WTC11 (cell line): Measurements from ENCODE around the gene NCOA3.

Experiments used
- ATF1 ChIP-seq: sonication (generic); formaldehyde crosslinking; IDR thresholded peaks from 2 replicates; pipeline ENCODE4 v1.8.1; 2023; ENCODE audit warnings: mild to moderate bottlenecking, moderate library complexity, missing genetic modification reagents
- FOXJ3 ChIP-seq: sonication (generic); formaldehyde crosslinking; IDR thresholded peaks from 2 replicates; pipeline ENCODE4 v1.9.0; 2021; ENCODE audit warnings: missing genetic modification reagents, mild to moderate bottlenecking, borderline replicate concordance
- GTF2I ChIP-seq: fragments of 250-450 bp; sonication (Bioruptor Pico); conservative IDR thresholded peaks from 2 replicates; pipeline ENCODE4 v1.4.0; 2021; ENCODE audit warnings: mild to moderate bottlenecking
- MAX ChIP-seq: sonication (generic); formaldehyde crosslinking; IDR thresholded peaks from 2 replicates; pipeline ENCODE4 v1.8.0; 2022; ENCODE audit warnings: mild to moderate bottlenecking, missing genetic modification reagents
- SP1 ChIP-seq: sonication (generic); formaldehyde crosslinking; conservative IDR thresholded peaks from 2 replicates; pipeline ENCODE4 v1.8.1; 2022; ENCODE audit warnings: missing genetic modification reagents
- STAT6 ChIP-seq: sonication (generic); formaldehyde crosslinking; conservative IDR thresholded peaks from 2 replicates; pipeline ENCODE4 v1.8.1; 2023; ENCODE audit warnings: mild to moderate bottlenecking, low read depth, missing genetic modification reagents, moderate library complexity
- TEAD4 ChIP-seq: sonication (generic); formaldehyde crosslinking; IDR thresholded peaks from 2 replicates; pipeline ENCODE4 v1.8.0; 2022; ENCODE audit warnings: mild to moderate bottlenecking, missing genetic modification reagents
- TF ChIP-seq, protein P1 (sequence below): fragments of 200-600 bp; IDR thresholded peaks from 2 replicates; pipeline ENCODE4 v1.8.0; 2022; ENCODE audit warnings: antibody characterized with exemption
- TF ChIP-seq, protein P2 (sequence below): sonication (generic); formaldehyde crosslinking; IDR thresholded peaks from 2 replicates; pipeline ENCODE4 v1.8.1; 2022; ENCODE audit warnings: low read depth, mild to moderate bottlenecking, moderate library complexity, missing genetic modification reagents, borderline replicate concordance

- TF ChIP-seq, protein P1, sequence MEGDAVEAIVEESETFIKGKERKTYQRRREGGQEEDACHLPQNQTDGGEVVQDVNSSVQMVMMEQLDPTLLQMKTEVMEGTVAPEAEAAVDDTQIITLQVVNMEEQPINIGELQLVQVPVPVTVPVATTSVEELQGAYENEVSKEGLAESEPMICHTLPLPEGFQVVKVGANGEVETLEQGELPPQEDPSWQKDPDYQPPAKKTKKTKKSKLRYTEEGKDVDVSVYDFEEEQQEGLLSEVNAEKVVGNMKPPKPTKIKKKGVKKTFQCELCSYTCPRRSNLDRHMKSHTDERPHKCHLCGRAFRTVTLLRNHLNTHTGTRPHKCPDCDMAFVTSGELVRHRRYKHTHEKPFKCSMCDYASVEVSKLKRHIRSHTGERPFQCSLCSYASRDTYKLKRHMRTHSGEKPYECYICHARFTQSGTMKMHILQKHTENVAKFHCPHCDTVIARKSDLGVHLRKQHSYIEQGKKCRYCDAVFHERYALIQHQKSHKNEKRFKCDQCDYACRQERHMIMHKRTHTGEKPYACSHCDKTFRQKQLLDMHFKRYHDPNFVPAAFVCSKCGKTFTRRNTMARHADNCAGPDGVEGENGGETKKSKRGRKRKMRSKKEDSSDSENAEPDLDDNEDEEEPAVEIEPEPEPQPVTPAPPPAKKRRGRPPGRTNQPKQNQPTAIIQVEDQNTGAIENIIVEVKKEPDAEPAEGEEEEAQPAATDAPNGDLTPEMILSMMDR, result no peak
- TF ChIP-seq TEAD4, result no peak
- TF ChIP-seq ATF1 (CRISPR knock-in tag), result no peak
- TF ChIP-seq, protein P2, sequence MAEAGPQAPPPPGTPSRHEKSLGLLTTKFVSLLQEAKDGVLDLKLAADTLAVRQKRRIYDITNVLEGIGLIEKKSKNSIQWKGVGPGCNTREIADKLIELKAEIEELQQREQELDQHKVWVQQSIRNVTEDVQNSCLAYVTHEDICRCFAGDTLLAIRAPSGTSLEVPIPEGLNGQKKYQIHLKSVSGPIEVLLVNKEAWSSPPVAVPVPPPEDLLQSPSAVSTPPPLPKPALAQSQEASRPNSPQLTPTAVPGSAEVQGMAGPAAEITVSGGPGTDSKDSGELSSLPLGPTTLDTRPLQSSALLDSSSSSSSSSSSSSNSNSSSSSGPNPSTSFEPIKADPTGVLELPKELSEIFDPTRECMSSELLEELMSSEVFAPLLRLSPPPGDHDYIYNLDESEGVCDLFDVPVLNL (CRISPR knock-in tag), result no peak
- TF ChIP-seq FOXJ3 (CRISPR knock-in tag), result no peak
- TF ChIP-seq MAX (CRISPR knock-in tag), result no peak
- no peak for TF ChIP-seq GTF2I
- TF ChIP-seq SP1 (CRISPR knock-in tag), result no peak
- no peak for TF ChIP-seq STAT6 (CRISPR knock-in tag)
These were observed 56.8 kb downstream of the NCOA3 start for GRCh38 chr20:47558295-47559066.
